NCI-H1105 (cell line): Measurements from ENCODE around the gene LDHAL6A.

Experiments used
- DNase-seq: peaks from one replicate; lab custom pipeline; 2025; lab: John Stamatoyannopoulos, UW

The LDHAL6A gene

DNA sequence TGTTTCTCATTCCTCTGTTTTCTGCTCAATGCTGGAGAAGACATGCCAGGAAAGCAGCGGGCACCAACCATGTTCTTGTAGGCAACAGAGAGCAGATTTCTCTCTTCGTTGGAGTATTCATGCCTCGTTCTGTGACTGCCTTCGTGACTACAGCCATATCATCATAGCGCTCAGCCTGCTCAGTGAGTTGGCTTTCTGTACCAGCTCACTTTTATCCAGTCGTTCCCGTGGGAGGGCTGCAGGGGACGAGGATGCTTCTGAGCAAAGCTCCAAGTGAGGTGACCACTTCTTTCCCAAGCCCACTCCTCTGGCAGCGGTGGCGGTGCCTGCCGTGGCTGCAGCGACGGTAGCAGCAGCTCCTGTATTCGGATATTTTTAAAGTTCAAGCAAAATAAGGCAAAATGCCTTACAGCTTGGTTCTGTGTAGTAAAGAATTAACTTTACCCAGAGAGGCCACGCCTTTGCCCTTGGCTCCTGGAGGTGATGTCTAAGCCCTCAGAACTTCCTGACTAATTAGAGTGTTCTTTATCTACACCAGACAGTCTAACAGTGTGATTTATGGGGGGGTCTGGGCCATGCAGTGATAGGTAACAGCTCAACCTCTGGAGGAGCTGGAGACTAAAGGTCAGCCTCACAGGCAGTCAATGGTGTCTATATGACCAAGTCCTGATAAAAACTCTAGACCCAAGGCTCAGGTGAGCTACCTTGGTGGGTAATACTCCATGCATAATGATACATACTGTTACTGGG lies 35.3 kb downstream of the LDHAL6A start:
- no peak for DNase-seq

DNA sequence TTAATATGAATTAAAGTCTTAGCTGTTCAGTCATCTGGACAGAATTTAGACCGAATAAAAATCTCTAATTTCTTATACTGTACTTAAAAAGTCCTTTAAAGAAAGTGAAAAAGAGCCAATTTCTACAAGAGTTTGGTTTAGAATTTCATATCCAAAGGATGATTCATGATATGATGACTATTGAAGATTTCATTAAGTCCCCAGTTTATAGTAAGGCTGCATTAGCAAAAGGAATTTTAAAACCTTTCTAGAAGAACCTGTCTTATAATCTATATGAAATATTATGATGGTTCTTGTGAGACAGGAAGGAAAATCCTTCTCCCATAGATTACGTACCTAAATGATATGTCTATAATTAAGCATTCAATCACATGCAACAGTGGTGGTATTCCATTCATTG lies 36.3 kb downstream of the LDHAL6A start:
- no peak for DNase-seq

DNA sequence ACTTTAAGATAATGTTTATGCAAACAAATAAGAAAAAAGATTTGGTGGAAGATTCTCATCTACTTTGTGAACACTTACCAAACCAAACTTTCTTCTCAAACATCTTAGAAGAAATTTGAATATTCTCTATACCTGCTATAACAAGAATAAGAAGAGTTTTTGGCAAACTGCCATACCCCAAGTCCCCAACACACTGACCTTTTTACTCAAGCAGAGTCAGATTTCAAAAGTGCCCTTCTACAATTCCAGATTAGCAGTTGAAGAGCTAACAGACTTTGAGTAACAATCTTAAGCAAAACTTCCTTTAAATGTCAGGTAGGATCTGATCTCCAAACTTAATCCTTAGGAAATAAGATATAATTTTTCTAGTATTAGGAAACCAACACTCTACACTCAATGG lies 37.2 kb downstream of the LDHAL6A start:
- no peak for DNase-seq

DNA sequence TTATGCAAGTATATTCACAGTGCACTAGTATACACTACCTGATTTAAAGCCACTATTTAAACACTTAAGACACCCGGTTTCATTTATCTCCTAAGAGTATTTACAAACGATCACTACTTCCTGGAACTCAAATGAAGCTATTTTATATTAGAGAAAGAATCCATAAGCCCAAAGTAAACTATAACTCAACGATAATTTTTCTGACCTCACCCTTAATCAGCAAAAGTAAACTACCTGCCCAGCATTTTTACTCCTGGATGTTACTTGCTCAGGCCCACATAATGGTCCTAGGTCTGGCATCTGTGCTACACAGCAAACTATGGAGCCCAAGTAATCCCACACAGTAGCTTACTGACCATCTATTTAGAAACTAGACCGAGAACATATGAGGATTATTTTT lies 37.7 kb downstream of the LDHAL6A start:
- no peak for DNase-seq

DNA sequence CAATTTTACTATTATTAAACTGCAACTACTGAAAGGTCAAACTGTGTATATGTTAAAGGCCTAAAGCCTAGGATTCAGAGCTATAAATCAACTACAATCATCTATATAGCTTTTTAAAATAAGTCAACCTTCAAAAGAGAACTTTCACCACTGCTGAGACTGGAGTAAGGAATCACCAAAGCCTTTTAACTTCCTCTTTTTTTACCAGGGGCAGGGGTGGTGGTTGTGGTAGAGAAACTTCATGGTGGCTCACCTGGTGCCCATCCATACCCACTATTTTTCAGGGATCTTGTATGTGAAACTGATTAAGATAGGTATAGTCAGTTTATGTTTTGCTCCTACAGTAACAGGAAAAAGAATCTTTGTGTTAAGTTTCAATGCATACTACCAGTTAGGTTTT lies 39.6 kb downstream of the LDHAL6A start:
- DNase-seq, result no peak

DNA sequence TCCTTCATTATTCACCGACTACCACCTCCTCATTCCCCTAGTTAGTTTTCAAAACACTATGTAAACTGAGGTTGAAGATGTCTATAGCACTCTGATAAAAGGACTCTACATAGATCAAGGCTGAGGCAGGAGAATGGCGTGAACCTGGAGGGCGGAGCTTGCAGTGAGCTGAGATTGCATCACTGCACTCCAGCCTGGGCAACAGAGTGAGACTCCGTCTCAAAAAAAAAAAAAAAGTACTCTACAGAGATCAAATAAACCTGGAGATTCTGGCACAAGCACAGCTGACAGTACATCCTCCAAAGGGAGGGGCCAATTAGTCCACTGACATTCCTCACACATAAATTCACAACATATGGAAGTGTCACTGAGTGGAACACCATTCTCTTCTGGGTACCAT lies 40.0 kb downstream of the LDHAL6A start:
- DNase-seq, result no peak

DNA sequence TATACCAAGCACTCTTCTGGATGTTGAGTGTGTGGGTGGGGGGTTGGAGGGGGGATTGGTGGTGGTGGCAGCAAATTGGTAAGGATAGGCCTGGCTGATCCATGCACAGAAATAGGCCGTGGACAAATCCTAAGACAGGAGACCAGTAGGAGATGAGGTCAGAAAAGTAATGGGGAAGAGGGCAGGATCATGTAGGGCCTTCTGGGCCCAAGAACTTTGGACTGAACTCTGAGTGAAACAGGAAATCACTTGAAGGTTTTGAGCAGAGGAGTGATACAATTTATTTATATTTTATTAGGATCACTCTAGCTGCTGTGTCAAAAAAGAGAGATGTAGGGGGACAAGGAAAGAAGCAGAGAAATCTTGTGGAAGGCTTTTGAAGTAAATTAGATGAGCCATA lies 42.4 kb downstream of the LDHAL6A start:
- DNase-seq, result no peak

DNA sequence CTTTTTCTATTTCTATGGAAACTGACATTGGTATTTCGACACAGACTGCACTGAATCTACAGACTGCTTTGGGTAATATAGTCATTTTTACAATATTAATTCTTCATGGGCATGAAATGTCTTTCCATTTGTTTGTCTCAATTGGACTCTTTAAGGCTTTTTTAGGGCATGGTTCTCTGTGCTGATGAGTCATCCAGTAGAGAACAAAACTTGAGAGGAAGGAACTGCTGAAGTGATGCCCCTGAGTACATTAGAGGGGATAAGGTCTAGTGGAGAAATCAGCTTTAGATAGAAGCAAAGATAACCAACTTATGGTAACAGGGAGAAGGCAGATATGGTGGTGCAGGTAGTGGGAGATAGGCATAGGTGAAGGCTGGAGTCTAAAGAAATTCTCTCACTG lies 46.0 kb downstream of the LDHAL6A start:
- no peak for DNase-seq

DNA sequence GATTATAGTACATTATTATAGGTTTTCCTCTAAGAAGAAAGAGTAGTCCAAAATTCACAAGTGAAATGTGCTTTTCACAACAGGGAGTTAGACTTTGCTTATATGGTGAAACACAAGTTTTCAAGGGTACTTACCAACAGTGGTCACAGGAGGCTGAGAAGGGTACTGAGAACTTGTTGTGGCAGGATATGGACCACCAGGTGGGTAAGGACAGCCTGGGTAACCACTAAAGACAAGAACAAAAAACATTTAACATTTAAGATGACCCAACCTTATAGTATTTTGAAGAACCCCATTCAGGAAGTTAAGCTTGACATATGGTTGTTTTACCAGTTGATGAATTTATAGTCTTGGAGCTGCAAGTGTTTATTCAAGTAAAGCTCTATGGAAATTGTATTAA lies 46.7 kb downstream of the LDHAL6A start:
- DNase-seq, result no peak

DNA sequence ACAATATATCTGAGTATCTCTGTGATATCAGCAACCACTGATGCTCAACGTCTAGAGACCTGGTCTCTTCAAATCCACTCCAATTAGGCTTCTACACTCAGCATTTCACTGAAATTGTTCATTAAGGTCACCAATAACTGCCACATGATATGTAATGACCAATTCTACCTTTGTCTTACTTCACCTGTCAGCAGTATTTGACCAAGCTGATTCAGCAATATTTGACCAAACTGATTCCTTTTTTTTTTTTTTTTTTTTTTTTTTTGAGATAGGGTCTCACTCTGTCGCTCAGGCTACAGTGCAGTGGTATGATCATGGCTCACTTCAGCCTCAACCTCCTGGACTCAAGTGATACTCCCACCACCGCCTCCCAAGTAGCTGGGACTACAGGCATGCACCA lies 65.5 kb downstream of the LDHAL6A start:
- DNase-seq, result no peak

DNA sequence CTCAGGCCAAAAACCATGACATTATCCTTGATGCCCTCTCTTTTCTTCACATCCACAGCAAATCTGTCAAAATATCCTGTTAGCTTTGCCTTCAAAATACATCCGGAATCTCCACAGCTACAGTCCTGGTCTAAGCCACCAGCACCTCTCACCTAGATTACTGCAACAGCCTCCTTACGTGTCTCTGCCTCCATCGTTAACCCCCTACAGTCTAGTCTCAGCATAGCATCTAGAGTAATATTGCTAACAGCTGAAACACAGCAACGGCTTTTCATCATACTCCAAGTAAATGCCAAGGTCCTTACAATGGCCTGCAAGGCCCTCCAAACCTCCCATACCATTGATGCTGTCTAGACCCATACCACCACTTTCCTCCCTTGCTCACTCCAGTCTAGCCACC lies 66.7 kb downstream of the LDHAL6A start:
- DNase-seq, result no peak

DNA sequence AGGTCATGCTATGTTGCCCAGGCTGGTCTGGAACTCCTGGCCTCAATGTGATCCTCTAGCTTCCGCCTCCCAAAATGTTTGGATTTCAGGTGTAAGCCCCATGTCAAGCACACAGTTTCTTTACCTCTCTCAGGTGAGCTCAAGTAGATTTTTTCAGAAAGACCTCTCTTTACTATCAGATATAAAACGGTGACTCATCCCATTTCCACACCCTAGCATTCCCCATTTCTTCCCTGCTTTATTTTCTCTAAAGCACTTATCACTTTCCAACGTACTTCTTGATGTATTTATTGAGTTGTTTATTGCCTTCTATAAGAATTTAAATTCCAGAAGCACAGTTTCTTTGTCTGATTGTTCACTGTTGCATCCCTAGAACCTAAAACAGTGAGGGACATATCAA lies 67.4 kb downstream of the LDHAL6A start:
- DNase-seq, result no peak

DNA sequence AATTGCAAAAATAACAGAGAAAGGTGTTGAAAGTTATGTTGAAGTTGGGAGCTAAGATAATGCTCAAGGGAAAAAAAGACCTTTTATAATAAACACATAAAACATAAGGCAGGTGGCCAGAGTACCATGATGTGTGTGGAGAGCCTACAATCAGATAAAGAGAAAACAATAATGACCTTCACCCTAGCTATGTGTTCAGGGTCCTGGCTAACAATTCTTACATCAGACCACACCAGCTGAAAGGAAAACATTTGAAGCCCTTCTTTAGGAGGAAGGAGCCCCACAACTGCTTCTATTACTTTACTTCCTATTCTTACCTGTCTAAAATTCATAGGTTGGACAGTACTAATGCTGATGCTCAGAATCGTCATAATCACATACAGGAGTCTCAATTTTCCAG lies 68.6 kb downstream of the LDHAL6A start:
- no peak for DNase-seq

DNA sequence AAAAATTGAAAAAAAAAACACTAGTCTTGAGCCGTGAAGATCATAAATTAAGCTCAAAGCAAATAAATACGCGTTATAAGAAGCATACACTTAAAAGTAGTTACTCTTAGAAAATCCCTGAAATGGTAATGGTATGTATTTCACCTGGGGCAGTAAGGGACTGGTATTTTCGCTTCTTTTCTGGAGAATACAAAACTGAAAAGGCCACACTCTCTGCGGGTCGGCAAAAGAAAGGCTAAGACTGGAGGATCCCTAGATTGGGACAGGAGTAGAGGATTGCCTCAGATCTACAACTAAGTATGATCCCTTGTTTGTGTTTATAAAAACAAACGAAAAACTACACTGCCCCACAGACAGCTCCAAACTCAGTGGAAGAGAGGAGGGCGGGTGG lies 70.5 kb downstream of the LDHAL6A start:
- no peak for DNase-seq

DNA sequence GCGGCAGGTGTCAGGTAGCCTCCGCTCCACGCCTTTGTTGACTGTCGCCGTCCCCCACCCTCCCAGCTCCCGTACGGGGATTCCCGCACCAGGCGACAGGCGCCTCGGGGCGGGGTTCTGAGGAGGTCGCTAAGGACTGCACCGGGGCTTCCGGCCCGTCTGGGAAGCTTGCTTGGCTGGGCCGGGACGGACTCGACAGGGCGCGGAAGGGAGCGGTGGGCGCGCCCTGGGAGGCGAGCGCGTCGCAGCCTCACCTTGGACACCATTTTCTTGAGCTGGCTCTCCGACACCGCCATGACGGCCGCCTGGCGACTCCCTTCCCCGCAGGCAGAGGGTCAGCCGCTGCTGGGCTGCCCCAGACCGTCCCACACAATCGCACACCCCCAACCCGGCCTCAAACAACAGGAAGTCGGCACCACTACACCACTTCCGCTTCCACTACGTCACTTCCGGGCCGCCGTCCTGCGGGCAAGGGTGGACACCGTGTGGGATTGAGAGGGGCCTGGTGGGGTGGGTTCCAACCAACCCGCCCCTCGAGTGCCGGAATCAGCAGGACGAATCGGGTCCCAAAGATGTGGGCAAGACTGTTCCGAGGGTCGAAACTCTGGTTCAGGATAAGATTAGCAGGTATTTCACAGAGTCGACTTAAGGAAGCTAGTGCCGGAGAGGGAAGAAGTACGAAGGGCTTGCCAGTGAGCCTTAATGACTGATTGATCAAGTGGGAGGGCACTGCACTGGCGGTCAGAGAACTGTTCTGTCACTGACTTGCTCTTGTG lies 71.1 kb downstream of the LDHAL6A start, which contains the start of gene TSG101:
TSS of gene TSG101 (minus strand) at position 422 of the 776 bp plus-strand sequence. CDS start at position 296, 126 bp downstream.
- DNase-seq, result peak; percentile 87

DNA sequence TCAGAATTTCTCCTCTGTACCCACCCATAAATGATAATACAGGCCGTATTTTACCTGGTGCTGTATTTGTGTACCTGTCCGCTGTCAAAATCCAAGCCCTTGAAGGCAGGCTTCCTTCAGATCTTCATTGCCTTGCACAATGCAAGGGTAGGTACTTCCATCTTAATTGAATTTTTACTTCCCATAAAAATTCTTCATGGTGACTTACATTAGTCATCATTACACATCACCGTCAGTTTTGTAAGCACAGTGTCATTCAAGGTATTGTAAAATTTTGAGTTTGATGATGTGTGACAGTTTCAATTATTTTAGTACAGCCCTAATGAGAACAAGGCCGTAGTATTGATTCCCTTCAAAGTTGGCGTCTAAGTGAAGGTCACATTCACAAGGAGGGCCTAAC lies 71.9 kb downstream of the LDHAL6A start:
- no peak for DNase-seq
